WI38 (cell line): Measurements from ENCODE around the gene ASCC1.

Experiments
- H3K4me3 ChIP-seq: 2 replicates; pipeline ENCODE4 v1.5.1; 2011; ENCODE audit warnings: low read depth, mild to moderate bottlenecking, control low read depth, low read length
- CTCF ChIP-seq: IDR thresholded peaks from 2 replicates; pipeline ENCODE4 v1.5.1; 2012; ENCODE audit warnings: low read depth, mild to moderate bottlenecking, control low read depth, low read length

Gene ASCC1

GRCh38 chr10:72126184-72126871, 89.7 kb downstream of the ASCC1 start:
- peak; percentile 19; the same call in 1 of the 2 replicates for TF ChIP-seq CTCF
- no peak overlapping the region for H3K4me3 ChIP-seq

DNA sequence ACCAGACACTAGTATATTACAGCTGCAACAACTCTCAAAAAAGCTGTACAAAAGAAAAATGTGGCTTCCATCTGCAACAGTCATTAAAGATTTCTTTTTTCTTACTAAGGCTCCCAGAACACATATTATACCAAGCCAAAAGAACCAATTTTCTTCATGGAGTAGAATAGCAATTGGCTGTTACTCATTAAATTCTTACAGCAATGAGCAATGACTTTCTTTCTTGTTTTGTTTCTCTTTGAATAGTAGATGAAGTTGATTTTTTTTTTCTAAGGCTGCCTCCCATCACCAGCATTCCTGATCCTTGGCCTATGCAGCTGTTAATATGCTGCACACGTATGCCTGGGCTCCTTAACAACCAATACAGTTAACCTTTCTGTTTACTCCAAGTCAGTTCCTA, 91.1 kb downstream of the ASCC1 start:
- no peak for TF ChIP-seq CTCF
- no peak overlapping the region for H3K4me3 ChIP-seq

- no peak overlapping the region for H3K4me3 ChIP-seq
- TF ChIP-seq CTCF = no peak
These were observed 91.7 kb downstream of the ASCC1 start for GRCh38 chr10:72124381-72124780.

- TF ChIP-seq CTCF = no peak
- H3K4me3 ChIP-seq = no peak overlapping the region
These were observed 92.5 kb downstream of the ASCC1 start for GRCh38 chr10:72123616-72124015.

DNA sequence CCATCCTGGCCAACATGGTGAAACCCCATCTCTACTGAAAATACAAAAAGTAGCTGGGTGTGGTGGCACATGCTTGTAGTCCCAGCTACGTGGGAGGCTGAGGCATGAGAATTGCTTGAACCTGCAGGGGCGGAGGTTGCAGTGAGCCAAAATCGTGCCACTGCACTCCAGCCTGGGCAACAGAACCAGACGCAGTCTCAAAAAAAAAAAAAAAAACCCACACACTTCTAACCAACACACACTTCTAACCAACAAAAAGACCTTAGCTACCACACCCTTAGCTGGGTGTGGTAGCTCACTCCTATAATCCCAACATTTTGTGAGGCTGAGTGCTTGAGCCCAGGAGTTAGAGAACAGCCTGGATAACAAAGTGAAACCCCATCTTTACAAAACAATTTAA, 93.9 kb downstream of the ASCC1 start:
- no peak for TF ChIP-seq CTCF
- H3K4me3 ChIP-seq = no peak overlapping the region

DNA sequence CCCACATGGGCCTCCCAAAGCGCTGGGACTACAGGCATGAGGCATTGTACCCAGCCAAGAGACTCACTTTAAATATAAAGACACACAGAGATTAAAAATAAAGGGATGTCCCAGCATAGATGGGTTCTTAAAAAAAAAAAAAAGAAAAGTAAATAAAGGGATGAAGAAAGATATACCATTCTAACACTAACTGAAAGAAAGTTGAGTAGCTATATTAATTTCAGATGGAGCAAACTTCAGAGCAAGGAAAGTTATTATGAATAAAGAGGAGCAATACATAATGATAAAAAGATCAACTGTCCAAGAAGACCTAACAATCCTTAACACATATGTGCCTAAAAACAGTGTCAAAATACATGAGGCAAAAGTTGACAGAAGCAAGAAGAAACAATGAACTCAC, 94.7 kb downstream of the ASCC1 start:
- no peak for TF ChIP-seq CTCF
- H3K4me3 ChIP-seq = no peak overlapping the region

- no peak overlapping the region for H3K4me3 ChIP-seq
These were observed 99.7 kb downstream of the ASCC1 start for GRCh38 chr10:72116372-72116771.

More at GRCh38 chr10:72116372-72116771, 99.7 kb downstream of the ASCC1 start:
- no peak for TF ChIP-seq CTCF
